ENCODE results near the gene C2orf68. TPM values are rescaled to one million over a fixed set of nuclear protein-coding genes. Genes with fewer than 3 reads are reported as not detected.
"Not testable (repeated sequence)": the region's sequence is repeated elsewhere in the genome, so short reads cannot be mapped to it uniquely, and the experiment has no call there.

Gene C2orf68
- 29.2 TPM for total RNA-seq
- long read RNA-seq, transcript C2orf68-201 (4 exons, 2,837 nt): major isoform, 11 of 32 reads
- long read RNA-seq, partial matches to known transcripts: 2 of 32 reads
- long read RNA-seq, other reads (novel, unspliced or antisense): 15 of 32 reads

- ATAC-seq (peak; percentile 83), DNase-seq (peak; percentile 95)
- intact Hi-C loops (cut with micrococcal nuclease): no loop called here
These were observed at the start of gene C2orf68 for GRCh38 chr2:85611705-85612587. TSS of gene C2orf68 (minus strand) at chr2:85612066. CDS start at chr2:85611984, 82 bp downstream.

GRCh38 chr2:85661139-85661858 lies 49.4 kb upstream of the C2orf68 start:
- ATAC-seq: peak; percentile 58
- intact Hi-C loops (cut with micrococcal nuclease): no loop called here
- DNase-seq: peak; percentile 52

DNA sequence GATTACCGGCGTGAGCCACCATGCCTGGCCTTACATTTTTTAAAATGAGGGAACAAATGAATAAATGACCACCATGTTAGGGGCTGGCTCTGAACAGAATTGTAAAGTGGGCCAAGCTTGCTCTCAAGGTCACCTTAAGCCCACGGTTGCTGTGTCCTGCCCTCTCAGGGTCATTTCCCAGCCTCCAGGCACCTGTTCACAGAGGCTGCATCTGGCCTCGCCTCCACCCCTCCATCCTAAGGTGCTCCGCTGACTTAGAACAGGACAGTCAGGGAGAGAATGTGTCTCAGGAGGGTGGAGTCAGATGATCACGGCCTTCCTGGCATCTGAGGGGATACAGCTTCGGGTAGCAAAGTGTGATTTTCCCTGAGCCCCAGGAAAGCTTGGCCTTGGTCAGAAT lies 48.9 kb upstream of the C2orf68 start:
- intact Hi-C loops (cut with micrococcal nuclease): no loop called here
- no peak for ATAC-seq
- no peak for DNase-seq

DNA sequence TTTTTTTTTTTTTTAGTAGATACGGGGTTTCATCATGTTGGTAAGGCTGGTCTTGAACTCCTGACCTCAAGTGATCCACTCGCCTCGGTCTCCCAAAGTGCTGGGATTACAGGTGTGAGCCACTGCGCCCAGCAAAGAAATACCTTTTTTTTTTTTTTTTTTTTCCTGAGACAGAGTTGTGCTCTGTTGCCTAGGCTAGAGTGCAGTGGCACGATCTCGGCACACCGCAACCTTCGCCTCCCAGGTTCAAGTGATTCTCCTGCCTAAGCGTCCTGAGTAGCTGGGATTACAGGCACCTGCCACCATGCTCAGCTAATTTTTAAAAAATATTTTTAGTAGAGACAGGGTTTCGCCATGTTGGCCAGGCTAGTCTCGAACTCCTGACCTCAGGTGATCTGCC lies 48.4 kb upstream of the C2orf68 start:
- ATAC-seq; intact Hi-C loops (cut with micrococcal nuclease); DNase-seq: not testable (repeated sequence)

DNA sequence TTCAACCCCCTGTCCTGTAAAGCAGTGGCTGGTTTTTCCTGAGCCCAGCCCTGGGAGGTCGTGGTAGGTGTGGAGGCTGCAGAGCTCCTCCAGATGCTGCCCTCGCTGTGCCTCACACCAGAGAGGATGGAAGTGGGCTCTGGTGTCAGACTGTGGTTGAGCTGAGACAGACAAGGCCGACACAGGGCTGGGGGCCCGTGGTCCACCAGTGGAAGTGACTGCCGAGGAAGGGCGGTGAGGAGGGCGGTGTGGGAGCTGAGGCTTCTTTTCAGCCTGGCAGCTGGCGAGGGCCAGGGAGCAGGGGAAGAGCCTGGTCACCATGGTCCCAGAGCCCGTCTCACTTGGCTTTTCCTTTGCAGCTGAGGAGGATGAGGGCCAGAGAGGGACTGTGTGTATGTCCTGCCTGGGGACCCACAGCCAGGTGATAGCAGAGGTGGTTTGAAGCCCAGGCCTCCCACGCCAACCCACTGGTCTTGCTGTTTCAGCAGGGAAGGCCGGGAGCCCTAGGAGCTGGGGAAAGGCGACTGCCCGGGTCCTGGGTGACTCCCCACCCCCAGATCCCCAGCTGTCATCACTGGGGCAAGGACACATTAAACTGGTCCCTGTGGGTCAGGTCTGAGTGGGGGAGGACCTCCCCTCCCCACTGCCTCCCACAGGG lies 47.6 kb upstream of the C2orf68 start:
- ATAC-seq (no peak), DNase-seq (no peak)
- intact Hi-C loops (cut with micrococcal nuclease): no loop called here

DNA sequence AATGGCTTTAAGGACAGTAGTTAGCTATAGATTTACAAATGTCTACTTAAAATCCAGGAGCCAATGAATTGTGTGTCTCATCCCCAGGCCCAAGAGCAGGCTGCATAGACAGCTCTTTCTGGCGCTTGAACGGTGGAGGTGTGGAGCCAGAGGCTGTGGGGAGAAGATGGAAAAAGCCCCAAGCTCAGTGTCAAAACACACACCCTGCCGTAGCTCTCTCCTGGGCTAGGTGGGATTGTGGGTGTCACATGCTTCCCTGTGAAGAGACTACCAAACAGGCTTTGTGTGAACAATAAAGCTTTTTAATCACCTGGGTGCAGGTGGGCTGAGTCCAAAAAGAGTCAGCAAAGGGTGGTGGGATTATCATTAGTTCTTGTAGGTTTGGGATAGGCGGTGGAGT lies 45.5 kb upstream of the C2orf68 start:
- intact Hi-C loops (cut with micrococcal nuclease); DNase-seq; ATAC-seq: not testable (repeated sequence)

GRCh38 chr2:85656468-85656867 lies 44.6 kb upstream of the C2orf68 start:
- intact Hi-C loops (cut with micrococcal nuclease): no loop called here
- ATAC-seq: no peak
- DNase-seq: no peak

- DNase-seq (no peak), ATAC-seq (no peak)
- intact Hi-C loops (cut with micrococcal nuclease): no loop called here
These were observed 44.1 kb upstream of the C2orf68 start for GRCh38 chr2:85655961-85656417.

DNA sequence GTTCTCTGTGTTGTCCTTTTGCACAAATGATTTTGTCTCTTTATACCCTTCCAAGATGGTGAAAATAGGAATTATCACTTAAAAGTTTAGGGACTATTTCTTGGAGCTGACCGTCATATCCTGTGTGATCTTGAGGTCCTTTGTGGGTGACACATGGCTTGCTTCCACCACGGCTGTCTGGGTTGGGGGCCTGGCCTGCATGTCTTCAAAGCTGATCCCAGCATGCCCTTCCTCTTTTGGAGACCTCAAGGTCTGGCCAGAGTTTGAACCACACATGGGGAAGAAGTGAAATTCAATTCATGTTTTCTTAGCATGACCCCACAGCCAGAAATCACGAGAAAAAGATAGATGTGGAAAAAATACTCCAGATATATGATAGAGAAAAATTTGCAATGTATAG lies 42.1 kb upstream of the C2orf68 start:
- no peak for DNase-seq
- ATAC-seq: no peak
- intact Hi-C loops (cut with micrococcal nuclease): no loop called here

- intact Hi-C loops (cut with micrococcal nuclease): no loop called here
- ATAC-seq (no peak), DNase-seq (no peak)
These were observed 40.2 kb upstream of the C2orf68 start for GRCh38 chr2:85652056-85652455.

DNA sequence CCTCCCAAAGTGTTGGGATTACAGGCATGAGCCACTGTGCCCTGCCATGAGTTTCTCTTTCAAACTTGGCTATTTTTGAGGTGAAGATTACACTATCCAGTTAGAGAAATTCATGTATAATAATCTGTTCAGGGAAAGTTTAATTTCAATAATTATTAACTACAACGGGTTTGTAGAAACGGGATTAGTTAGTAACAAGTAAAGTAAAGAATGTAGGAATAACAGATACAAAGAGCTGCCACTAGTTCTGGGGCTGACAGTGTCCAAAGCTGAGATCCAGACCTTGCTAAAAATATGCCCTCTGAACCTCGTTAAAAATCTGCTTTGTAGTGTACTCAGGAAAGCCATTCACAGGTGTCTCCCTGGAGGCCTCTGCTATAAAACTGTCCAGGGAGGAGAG lies 39.2 kb upstream of the C2orf68 start:
- DNase-seq (no peak), ATAC-seq (no peak)
- intact Hi-C loops (cut with micrococcal nuclease): no loop called here

DNA sequence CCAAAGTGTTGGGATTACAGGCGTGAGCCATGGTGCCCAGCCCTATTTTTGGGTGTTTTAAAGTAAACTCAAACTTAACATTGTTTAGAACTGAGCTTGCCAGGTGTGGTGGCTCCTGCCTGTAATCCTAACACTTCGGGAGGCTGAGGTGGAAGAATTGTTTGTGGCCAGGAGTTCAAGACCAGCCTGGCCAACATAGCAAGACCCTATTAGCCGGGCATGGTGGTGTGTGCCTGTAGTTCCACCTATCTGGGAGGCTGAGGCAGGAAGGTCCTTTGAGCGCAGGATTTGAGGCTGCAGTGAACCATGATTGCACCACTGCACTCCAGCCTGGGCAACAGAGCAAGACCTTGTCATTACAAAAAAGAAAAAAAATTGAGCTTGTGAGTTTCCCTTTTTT lies 38.6 kb upstream of the C2orf68 start:
- intact Hi-C loops (cut with micrococcal nuclease): no loop called here

GRCh38 chr2:85649201-85650190 lies 37.6 kb upstream of the C2orf68 start:
- DNase-seq (no peak), ATAC-seq (peak; percentile 15)
- intact Hi-C loops (cut with micrococcal nuclease): no loop called here

More for the DNA sequence above, 38.6 kb upstream of the C2orf68 start:
- DNase-seq: no peak
- ATAC-seq: no peak

DNA sequence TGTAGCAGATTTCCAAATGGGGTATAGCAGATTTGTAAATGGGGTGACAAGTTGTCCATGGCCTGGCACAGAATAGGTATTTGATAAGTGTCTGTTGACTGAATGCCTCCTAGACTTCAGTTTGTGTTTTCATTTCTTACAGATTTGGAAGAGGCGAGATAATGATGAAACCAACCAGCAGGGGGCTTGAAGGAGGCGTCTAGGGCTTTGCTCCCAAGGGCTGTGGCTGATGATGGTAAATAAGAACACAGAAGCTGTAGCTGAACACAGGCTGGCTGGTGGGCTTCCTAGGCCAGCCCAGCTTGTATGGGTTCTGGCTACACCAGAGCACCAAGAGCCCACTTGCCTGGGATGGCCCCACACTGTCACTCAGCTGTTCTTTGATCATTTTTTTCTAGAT lies 36.8 kb upstream of the C2orf68 start:
- intact Hi-C loops (cut with micrococcal nuclease): no loop called here
- ATAC-seq (peak; percentile 41), DNase-seq (no peak)

DNA sequence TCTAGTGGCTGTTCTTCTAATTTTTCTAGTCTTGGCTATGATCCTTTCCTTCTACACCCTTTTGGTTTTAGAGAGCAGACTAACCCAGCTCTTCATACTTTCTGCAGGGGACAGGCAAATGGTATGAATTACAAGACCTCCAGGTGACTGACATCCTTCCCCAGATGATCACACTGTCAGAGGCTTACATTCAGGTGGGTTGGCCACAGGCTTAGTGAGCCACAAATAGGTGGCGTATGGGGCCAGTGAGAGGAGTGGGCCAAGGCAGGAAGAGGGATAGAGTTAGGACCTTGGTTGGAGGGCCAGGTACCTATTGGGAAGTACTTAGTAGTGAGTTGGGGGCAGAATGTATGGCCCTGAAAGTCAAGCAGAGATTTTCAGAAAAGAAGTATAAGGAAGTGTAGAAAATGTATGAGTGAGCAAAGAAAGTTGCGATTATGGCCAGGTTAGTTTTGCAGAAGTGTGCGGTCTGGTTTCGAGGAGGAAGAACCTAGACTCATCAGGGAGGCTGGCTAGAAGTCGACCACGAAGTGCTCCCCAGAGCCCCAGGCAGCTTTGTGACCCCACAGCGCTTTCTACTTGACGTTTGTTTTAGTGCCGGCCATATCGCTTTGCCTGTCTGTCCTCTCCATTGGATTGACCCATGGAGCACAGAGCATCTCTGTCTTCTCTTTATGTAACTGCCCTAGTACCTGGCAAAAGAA lies 36.1 kb upstream of the C2orf68 start:
- DNase-seq: no peak
- intact Hi-C loops (cut with micrococcal nuclease): no loop called here
- no peak for ATAC-seq

- no peak for DNase-seq
- intact Hi-C loops (cut with micrococcal nuclease): no loop called here
- no peak for ATAC-seq
These were observed 34.3 kb upstream of the C2orf68 start for GRCh38 chr2:85646166-85646565.

DNA sequence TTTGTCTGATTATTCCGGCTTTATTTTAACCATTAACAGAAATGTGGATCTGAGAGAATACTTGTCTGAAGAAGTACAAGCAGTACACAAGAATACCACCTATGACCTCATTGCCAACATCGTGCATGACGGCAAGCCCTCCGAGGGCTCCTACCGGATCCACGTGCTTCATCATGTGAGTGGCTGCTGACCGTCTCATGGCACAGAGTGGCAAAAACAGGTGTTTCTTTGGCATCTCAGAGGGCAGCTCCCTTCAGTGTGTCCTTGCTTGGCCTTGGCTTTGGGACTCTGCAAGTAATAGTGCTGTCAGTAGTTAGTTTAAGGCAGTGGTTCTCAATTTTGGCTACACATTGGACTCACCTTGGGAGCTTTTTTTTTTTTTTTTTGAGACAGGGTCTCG lies 33.0 kb upstream of the C2orf68 start:
- intact Hi-C loops (cut with micrococcal nuclease): no loop called here
- no peak for DNase-seq
- no peak for ATAC-seq

DNA sequence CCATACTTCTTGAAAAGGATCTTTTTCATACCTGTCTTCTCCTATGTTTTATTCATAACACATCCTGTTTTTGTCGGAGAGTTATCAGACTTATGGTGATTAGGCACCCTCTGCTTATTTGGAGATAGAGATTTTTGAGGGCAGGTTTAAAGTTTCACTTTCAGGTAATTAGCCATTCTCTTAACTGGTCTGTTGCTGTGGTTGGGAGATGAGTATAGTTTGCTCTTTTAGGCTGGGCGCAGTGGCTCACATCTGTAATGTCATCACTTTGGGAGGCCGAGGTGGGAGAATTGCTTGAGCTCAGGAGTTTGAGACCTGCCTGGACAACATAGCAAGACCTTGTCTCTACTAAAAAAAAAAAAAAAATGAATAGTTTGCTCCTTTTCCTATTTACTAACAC lies 30.9 kb upstream of the C2orf68 start:
- ATAC-seq (no peak), DNase-seq (no peak)
- intact Hi-C loops (cut with micrococcal nuclease): no loop called here

Data from left ventricle myocardium superior (tissue), 1 donor.